Measurements from ENCODE around the gene ARID3C.

GRCh38 chr9:34576597-34577399 lies 52.1 kb downstream of the ARID3C start:
- TF ChIP-seq CTCF (IDR thresholded peaks at IDR 0.05) (no peak), POLR2A (IDR thresholded peaks at IDR 0.05) (no peak)

All from body of pancreas (tissue), 4 donors.